ENCODE data around the gene TNFRSF6B.

- TF ChIP-seq POLR2AphosphoS5 (IDR thresholded peaks at IDR 0.05; ENCODE audit: low read depth, low read length) = no peak
- TF ChIP-seq TAF1 (IDR thresholded peaks at IDR 0.05; ENCODE audit: borderline replicate concordance, insufficient read depth, low read length) = no peak
- TF ChIP-seq FOXP2 (optimal IDR thresholded peaks at IDR 0.05; ENCODE audit: borderline replicate concordance, extremely low read depth, extremely low read length, insufficient read depth) = no peak
- no peak for TF ChIP-seq REST (IDR thresholded peaks at IDR 0.05; ENCODE audit: insufficient read depth in 1 of 2, low read depth in 2 of 2, low read length in 2 of 2)
These were observed 47.4 kb upstream of the TNFRSF6B start for GRCh38 chr20:63648895-63649589.

All from PFSK-1 (cell line).